IPS-18c (cell line): Measurements from ENCODE around the gene SERPINI2.

Experiments
- H3K4me3 ChIP-seq: 2 replicates; pipeline ENCODE4 v1.7.0; 2013; ENCODE audit warnings: low read depth, mild to moderate bottlenecking, low read length, moderate library complexity; ENCODE audit not compliant: insufficient read depth
- H3K9me3 ChIP-seq: one replicate; pipeline ENCODE4 v1.6.1; 2013; ENCODE audit warnings: mild to moderate bottlenecking, low read length, moderate library complexity; ENCODE audit not compliant: control insufficient read depth, insufficient read depth

Gene SERPINI2, protein sequence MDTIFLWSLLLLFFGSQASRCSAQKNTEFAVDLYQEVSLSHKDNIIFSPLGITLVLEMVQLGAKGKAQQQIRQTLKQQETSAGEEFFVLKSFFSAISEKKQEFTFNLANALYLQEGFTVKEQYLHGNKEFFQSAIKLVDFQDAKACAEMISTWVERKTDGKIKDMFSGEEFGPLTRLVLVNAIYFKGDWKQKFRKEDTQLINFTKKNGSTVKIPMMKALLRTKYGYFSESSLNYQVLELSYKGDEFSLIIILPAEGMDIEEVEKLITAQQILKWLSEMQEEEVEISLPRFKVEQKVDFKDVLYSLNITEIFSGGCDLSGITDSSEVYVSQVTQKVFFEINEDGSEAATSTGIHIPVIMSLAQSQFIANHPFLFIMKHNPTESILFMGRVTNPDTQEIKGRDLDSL

GRCh38 chr3:167473863-167474262 is at the start of gene SERPINI2:
TSS of gene SERPINI2 (minus strand) at chr3:167474042. CDS start at chr3:167471834, 2,208 bp downstream.
- H3K9me3 ChIP-seq: no peaks in the 10 kb centered on the region
- no peak within 1 kb of the TSS for H3K4me3 ChIP-seq

- H3K9me3 ChIP-seq: no peaks in the 10 kb centered on the region
- H3K4me3 ChIP-seq: no peak overlapping the region
These were observed 47.1 kb upstream of the SERPINI2 start for GRCh38 chr3:167521006-167521355.

DNA sequence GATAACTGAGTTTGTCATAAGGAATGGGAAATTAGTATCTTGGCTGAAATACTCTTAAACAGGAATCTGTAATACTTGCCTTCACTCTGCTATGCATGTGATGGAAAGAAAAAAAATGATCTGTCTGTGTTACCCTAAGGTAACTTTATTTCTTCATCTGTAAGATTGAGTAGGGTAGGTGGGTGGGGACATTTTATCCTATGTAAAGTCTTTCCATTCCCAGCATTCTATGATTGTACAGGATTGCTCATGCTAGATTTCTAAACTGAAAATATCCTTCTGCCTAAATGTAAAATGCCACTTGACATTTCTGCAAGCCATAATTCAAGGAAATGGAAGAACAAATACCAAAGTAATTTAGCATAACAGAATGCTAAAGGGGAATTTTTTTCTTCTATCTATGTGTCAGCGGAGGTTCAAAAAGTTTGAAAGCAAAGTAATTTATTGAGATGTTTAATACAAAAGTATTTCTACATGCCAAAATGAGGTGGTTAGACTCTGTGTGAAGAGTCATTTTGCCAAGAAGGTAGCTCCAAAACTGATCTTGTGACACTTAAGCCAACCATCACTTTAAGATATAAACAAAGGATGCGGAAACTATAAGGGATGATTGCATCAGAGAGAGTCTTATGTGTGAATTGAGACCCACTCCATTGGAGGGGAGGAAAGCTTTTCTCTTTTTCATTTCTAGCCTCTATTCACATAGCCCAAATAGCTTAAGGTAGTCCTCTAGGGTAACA is 46.6 kb upstream of the SERPINI2 start:
- H3K4me3 ChIP-seq: no peak overlapping the region
- H3K9me3 ChIP-seq: no peaks in the 10 kb centered on the region

DNA sequence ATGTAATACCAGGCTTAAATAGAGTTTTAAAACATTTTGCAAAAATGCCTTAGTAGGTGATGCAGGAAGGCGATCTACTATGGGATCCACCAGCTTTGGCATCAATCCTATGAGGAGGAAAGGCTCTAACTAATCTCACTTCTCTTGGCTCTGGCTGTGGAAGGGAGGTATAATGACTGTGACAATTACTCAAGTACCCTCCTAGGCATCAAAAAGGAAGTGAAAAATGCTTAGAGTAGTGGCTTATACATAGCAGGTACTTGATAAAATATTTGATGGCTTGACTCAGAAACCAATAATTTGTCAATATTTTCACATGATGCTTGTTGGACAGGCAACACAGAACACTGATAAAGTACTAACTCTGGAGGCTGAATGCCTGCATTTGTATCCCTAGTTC is 34.1 kb upstream of the SERPINI2 start:
- Histone ChIP-seq H3K4me3 (no peak overlapping the region), H3K9me3 (peaks cover 2% of the 10 kb centered on the region)

- Histone ChIP-seq H3K4me3 (no peak overlapping the region), H3K9me3 (peaks cover 2% of the 10 kb centered on the region)
These were observed 28.6 kb upstream of the SERPINI2 start for GRCh38 chr3:167502401-167502800.

GRCh38 chr3:167501941-167502340 is 28.1 kb upstream of the SERPINI2 start:
- Histone ChIP-seq H3K9me3 (peaks cover 2% of the 10 kb centered on the region), H3K4me3 (no peak overlapping the region)

- Histone ChIP-seq H3K9me3 (no peaks in the 10 kb centered on the region), H3K4me3 (no peak overlapping the region)
These were observed 24.1 kb upstream of the SERPINI2 start for GRCh38 chr3:167497903-167498302.

DNA sequence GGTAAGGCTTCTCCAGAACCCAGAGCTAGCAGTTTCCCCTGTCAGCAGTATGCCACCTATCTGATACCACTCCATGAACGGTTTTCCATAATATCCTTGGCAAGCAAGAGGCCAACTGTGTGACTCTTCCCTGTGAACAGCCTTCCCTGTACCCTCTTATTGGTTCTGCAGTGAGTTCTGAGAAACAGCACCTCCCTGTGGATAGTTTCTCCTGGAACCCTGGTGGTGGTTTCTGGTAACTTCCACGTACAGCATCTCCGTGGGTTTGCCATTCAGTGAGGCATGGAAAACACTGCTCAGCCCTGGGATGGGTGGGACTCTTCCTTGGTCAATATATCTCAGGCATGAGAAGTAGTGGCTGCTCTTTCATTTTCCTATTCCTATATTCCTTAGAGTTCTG is 19.4 kb upstream of the SERPINI2 start:
- no peaks in the 10 kb centered on the region for H3K9me3 ChIP-seq
- H3K4me3 ChIP-seq: no peak overlapping the region

- H3K9me3 ChIP-seq: no peaks in the 10 kb centered on the region
- H3K4me3 ChIP-seq: no peak overlapping the region
These were observed 17.8 kb upstream of the SERPINI2 start for GRCh38 chr3:167491621-167492020.

DNA sequence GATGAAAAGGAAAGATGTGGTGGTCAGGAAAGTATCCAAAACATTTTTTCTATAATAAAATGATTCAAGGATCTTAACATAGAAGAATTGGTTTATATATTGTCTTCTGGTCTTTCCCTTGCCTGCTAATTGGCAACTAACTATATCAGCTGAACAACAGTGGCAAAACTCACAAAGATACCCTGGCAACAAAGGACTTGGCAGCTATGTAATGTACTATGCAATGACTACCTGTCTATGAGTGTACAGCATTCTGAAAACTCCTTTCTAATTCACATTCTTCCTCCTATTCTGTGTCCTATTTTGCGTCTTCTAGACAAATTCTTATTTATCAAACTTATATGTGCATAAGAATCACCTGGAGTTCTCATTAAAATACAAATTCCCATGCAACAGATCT is 15.7 kb upstream of the SERPINI2 start:
- Histone ChIP-seq H3K4me3 (no peak overlapping the region), H3K9me3 (no peaks in the 10 kb centered on the region)

DNA sequence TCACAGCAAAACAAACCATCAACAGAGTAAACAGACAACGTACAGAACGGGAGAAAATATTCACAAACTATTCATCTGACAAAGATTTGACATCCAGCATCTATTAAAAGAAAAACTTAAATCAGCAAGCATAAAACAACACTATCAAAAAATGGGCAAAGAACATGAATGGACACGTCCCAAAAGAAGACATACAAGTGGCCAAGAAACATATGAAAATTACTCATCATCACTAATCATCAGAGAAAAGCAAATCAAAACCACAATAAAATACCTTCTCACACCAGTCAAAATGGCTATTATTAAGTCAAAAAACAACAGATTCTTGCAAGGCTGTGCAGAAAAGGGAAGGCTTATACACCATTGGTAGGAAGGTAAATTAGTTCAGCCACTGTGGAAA is 13.7 kb upstream of the SERPINI2 start:
- Histone ChIP-seq H3K4me3 (no peak overlapping the region), H3K9me3 (no peaks in the 10 kb centered on the region)

DNA sequence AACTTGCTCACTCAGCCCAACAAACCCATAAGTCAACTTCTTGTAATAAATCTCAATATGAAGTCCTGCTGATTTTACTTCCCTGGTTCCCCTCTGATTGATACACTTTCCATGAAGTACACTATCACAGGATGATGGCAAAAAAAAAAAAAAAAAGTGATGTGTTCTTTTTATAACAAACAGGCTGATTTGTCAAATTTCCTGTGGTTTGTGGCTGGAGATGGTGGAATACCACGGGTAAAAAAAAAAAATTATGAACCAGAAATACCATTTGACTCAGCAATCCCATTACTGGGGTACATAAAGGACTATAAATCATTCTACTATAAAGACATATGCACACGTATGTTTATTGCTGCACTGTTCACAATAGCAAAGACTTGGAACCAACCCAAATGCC is 10.7 kb upstream of the SERPINI2 start:
- H3K4me3 ChIP-seq: no peak overlapping the region

DNA sequence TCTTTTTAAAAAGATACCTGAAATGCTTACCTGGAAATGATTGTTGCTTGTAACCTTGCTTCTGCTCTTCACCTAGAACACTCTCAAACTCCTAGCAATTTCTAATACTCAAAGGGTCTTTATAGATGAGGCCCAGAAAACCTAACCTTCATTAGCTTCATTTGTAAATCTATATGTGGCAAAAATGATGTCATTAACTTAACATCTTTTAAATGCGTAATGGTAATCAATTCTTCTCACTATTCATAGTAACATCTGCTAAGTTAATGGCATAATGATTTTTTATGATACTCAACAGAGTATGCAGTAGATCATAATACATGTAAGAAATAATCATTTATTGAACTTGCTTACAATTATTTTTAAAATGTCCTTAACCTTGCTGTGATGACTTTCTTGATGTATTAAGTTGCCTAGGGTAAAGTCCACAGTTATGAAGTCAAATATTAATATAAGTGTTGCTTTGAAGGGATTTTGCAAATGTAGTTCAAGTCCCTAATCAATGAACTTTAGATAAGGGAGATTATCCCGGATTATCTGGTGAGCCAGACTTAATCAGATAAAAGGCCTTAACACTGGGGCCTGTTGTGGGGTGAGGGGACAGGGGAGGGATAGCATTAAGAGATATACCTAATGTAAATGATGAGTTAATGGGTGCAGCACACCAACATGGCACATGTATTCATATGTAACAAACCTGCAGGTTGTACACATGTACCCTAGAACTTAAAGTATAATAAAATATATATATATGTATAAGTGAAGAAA is 10.1 kb upstream of the SERPINI2 start:
- Histone ChIP-seq H3K4me3 (no peak overlapping the region), H3K9me3 (no peaks in the 10 kb centered on the region)

More for the DNA sequence above, 10.7 kb upstream of the SERPINI2 start:
- no peaks in the 10 kb centered on the region for H3K9me3 ChIP-seq

- H3K4me3 ChIP-seq: no peak overlapping the region
- no peaks in the 10 kb centered on the region for H3K9me3 ChIP-seq
These were observed 7.3 kb upstream of the SERPINI2 start for GRCh38 chr3:167481164-167481563.

- Histone ChIP-seq H3K4me3 (no peak overlapping the region), H3K9me3 (no peaks in the 10 kb centered on the region)
These were observed 6.9 kb upstream of the SERPINI2 start for GRCh38 chr3:167480748-167481147.

- Histone ChIP-seq H3K4me3 (no peak overlapping the region), H3K9me3 (no peaks in the 10 kb centered on the region)
These were observed 4.5 kb downstream of the SERPINI2 start for GRCh38 chr3:167469381-167469780.

GRCh38 chr3:167467848-167468611 is 5.8 kb downstream of the SERPINI2 start:
- H3K4me3 ChIP-seq: no peak overlapping the region
- H3K9me3 ChIP-seq: no peaks in the 10 kb centered on the region
